Stimulated activated CD4-positive, alpha-beta T cell treated with anti-CD3 and anti-CD28 coated beads, Interleukin-15, amount 100 ng/mL, for 24 hours (primary cell): ENCODE results near the gene VIM.
"Not testable (repeated sequence)": the region's sequence is repeated elsewhere in the genome, so short reads cannot be mapped to it uniquely, and the experiment has no call there.

ENCODE experiments used
- DNase-seq: peaks from one replicate; pipeline ENCODE4 v3.0.0-alpha.2; 2020

Gene VIM

GRCh38 chr10:17233286-17233991 is 5.4 kb downstream of the VIM start:
- no peak for DNase-seq

DNA sequence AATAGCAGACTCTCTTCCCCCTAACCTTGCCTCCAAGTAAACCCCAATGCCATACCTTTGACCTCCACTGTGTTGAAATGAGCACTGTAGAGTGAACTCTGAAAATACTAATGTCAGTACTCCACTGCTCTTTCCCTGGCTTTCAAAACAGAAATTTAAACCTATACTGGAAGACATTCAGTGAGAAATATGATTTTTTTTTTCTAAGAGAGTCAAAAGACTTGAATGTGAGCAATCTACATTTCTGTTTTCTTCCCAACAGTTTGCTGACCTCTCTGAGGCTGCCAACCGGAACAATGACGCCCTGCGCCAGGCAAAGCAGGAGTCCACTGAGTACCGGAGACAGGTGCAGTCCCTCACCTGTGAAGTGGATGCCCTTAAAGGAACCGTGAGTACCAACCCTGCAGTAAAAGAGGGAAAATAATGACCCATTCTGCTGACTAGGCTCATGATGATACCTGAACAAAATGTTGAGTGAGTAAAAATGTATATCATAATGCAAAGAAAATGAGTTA is 6.4 kb downstream of the VIM start:
- no peak for DNase-seq

- DNase-seq, result no peak
These were observed 7.1 kb downstream of the VIM start for GRCh38 chr10:17235136-17235535.

DNA sequence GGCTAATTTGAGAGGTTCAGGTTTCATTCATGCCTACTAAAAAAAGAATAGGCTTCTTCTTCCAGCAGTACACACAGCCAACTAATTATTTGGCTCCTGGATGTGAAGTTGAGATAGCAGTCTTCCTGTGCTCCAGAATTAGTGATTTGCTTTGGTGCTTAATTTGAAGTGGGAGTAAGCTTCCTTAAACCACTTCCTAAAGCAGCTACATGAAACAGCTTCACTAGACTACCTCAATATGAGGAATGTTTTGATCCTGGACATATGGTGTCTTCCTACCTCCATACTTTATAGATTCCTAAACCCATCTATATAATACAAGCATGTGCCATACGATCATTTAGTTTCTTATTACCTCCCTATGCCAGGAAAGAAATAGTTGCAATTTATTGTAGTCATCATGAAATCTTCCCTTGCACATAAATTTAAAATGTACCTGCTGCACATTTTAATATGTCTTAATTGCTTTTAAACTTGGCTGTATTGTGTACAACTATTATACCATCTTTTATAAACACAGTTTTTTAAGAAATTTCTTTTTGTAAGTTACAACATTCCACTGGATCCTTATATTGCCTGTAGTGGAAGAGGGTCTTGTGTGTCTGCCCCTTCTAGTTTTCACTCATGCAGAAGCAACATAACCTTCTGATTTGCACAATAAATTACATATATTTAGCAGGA is 8.6 kb downstream of the VIM start:
- no peak for DNase-seq

GRCh38 chr10:17237149-17237527 is 9.1 kb downstream of the VIM start:
- no peak for DNase-seq

DNA sequence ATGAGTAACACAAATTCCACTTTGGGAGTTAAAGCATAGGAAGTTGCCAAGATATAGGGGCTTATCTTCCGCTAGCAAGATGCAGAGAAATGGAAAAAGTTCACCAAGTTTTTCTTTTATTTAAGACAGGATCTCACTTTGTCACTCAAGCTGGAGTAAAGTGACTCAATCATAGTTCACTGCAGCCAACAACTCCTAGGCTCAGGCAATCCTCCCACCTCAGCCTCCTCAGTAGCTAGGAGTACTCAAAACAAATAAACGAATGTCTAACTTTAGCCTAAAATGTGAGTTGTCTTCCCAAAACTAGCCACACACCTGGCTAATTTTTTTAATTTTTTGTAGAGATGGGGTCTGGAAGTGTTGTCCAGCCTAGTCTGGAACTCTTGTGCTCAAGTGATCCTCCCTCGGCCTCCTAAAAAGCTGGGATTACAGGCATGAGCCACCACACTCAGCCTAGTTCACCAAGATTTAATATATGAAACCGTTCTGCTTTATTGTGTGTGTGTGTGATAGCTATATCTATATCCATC is 9.9 kb downstream of the VIM start:
- DNase-seq, result no peak

DNA sequence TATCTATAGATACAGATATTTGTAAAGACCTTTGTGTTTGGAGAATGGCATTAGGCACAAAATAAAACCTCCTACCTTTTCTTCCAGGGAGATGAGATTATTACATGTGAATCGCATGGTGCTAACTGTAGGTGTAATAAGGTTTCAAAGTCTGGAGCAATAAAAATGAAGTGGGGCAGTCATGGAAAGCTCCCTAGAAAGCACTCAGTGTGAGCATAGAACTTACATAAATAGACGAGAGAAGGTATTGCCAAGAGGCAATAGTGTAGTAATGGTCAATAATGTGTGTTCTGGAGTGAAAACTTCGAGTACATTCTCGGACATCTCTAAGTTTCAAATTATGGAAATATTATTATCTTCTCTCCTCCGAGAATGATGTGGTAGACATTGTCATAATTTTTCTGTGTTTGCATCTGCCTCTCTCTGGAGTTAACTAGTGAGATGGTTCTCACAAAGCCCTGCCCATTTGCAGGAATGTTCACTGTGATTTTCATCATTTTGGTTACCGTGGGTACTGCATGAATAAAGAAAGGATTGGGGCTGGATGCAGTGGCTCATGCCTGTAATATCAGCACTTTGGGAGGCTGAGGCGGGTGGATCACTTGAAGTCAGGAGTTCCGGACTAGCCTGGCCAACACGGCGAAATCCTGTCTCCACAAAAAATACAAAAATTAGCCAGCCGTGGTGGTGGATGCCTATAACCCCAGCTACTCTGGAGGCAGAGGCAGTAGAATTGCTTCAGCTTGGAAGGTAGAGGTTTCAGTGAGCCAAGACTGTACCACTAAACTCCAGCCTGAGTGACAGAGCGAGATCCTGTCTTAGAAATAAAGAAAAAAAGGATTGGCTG is 10.6 kb downstream of the VIM start:
- no peak for DNase-seq

GRCh38 chr10:17239345-17240085 is 11.5 kb downstream of the VIM start:
- no peak for DNase-seq

- DNase-seq, result no peak
These were observed 12.1 kb downstream of the VIM start for GRCh38 chr10:17240096-17240495.

GRCh38 chr10:17240616-17241015 is 12.6 kb downstream of the VIM start:
- DNase-seq, result no peak

GRCh38 chr10:17241611-17242333 is 13.7 kb downstream of the VIM start:
- no peak for DNase-seq

GRCh38 chr10:17244700-17245365 is 16.8 kb downstream of the VIM start:
- no peak for DNase-seq

DNA sequence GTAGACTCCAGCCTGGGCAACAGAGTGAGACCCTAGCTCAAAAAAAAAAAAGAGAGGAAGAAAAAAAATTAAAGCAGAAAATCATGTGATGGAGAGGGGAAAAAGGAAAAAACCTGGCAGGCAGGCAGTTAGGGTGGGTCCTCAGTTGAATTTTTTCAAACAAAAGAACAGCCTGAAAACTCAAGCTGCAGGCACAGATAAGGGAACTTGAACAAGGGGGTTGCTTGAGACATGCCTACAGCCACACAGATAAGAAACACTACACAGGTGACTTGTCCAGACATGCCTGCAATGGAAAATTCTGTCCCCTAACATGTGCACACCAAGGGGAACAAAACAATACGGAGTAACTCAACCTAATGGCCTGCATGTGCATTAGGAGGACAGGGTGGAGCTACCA is 19.2 kb downstream of the VIM start:
- DNase-seq, result no peak

DNA sequence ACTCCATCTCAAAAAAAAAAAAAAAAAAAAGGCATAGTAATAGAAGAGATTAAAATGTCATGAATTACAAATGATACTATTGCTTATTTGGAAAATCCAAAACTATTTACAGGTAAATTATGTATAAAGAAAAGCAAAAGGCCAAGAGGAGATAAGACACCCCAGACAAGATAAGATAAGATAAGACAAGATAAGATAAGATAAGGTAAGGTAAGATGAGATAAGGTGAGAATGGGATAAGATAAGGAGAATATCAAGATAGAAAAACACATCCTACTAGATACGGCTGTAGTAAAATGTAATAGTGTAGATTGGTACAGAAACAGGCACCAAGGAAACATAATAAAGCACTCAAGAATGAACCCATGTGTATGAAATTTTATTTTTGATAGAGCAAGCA is 20.9 kb downstream of the VIM start:
- no peak for DNase-seq

DNA sequence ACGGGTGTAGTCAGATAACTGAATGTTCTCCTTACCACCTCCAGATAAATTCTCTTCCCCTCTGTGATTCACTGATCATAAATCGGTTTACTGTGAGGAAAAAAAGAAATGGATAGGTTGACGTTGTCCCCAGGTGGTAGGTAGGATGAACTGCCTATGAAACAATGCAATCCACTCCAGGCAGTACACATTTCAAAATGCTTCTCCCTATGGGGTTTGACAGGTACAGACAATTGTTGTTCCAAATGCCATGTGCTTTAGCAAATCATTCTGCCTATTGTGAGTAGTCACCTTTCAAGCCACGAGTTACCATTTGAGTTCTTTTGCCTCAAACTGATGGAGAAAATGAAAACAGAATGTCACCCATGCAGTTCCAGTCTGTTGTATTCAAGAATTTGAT is 21.8 kb downstream of the VIM start:
- no peak for DNase-seq

DNA sequence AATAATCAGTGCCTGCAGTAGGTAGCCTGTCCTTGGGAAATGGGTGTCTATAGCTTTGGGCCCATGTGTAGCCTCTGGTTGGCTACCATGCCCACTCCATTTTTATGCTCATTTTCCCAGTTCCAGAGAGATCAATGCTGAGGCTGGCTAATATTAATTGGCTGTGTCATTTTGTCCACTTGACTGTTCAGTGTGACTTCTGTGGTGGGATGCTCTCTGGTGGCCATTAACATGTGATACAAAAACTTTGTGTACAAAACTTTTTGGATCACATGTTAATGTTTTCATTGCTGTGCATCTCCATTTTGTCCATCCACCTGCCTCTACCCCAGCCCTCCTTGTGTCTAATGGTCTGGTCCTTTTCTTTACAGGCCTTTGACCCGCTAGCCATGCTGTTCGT is 22.7 kb downstream of the VIM start:
- DNase-seq, result no peak

DNA sequence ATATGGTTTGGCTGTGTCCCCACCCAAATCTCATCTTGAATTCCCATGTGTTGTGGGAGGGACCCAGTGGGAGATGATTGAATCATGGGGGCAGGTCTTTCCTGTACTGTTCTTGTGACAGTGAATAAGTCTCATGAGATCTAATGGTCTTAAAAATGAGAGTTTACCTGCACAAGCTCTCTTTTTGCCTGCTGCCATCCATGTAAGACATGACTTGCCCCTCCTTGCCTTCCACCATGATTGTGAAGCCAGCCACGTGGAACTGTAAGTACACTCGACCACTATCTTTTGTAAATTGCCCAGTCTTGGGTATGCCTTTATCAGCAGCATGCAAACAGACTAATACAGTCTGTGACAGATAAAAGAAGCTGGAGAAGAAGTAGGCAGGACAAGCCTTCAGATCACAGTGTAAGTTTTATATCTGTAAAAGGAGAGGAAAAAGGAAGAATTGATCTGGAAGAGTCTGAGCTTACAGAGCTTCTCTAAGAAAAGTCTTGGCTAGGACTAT is 26.6 kb downstream of the VIM start:
- not testable (repeated sequence) for DNase-seq

DNA sequence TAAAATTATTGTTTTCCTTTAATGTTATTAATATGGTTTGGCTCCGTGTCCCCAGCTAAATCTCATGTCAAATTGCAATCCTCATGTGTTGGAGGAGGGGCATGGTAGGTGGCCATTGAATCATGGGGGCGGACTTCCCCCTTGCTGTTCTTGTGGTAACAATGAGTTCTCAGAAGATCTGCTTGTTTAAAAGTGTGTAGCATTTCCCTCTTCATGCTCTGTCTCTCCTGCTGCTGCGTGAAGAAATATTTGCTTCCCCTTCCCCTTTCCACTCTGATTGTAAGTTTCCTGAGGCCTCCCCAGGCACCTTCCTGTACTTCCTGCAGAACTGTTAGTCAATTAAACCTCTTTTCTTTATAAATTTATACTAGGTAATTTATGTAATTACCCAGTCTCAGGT is 27.5 kb downstream of the VIM start:
- DNase-seq, result no peak

DNA sequence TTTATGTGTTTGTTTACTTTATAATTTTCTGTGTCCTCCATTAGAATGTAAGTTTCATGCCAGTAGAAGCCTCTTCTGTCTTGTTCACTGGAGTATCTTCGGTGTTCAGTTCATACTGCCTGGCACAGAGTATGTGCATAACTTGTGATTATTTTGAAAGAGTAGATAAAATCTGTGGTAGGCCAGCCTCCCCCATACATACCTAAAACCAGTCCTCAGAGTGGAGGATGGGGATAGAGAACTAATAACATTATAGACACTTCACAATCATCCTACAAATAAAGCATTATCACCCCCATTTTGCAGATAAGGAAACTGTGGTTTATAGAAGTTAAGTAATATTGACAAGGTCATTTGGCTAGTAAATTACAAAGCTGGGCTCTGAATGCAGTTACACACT is 28.0 kb downstream of the VIM start:
- DNase-seq, result no peak

- DNase-seq, result no peak
These were observed 28.6 kb downstream of the VIM start for GRCh38 chr10:17256627-17257026.
